HepG2 (cell line): ENCODE results near the gene LATS2. TPM values are rescaled to one million over a fixed set of nuclear protein-coding genes. Genes with fewer than 3 reads are reported as not detected.

ENCODE experiments used
- ATAC-seq: fragments of 200-7000 bp; cut with Tn5 transposase; 3 replicates; pipeline ENCODE4 v1.9.1; 2020; ENCODE audit warnings: mild to moderate bottlenecking, moderate library complexity
- BruUV-seq: library from RNA; stranded (reverse); fragments of 400-500 nt; replicated peaks from 2 replicates; lab custom pipeline; 2021; lab: Mats Ljungman, UMichigan
- CTCF ChIA-PET: fragments of 300-600 bp; formaldehyde crosslinking; extraction: SDS; loops from one replicate; lab custom pipeline; 2021; ENCODE audit warnings: low total read pairs, inconsistent platforms, low intra/inter-chr PET ratio; lab: Yijun Ruan, JAX
- POLR2A ChIA-PET: fragments of 350-600 bp; sonication (Branson Sonifier 250); formaldehyde crosslinking; loops from one replicate; lab custom pipeline; 2020; ENCODE audit warnings: antibody characterized with exemption, inconsistent platforms; lab: Yijun Ruan, JAX
- DNase-seq: peaks from one replicate; pipeline ENCODE4 v3.0.0-alpha.2; 2015; ENCODE audit warnings: low spot score
- FAIRE-seq: peaks from 3 replicates; lab custom pipeline; 2011; peaks lifted over from hg19 to GRCh38; lab: Jason Lieb, UNC
- H2AFZ ChIP-seq: one replicate; pipeline ENCODE4 v1.6.1; 2011; ENCODE audit warnings: low read length, inconsistent platforms
- H3K27ac ChIP-seq: fragments of 300-600 bp; 3 replicates; pipeline ENCODE4 v1.8.0; 2011; ENCODE audit warnings: mixed run types, mild to moderate bottlenecking, mixed read lengths, low read length, inconsistent platforms; ENCODE audit not compliant: insufficient read depth; ENCODE audit errors: extremely low read length
- H3K27me3 ChIP-seq, 2 experiments: fragments of 200-600 bp in 1 of 2; 2 replicates in 1 of 2; 3 replicates in 1 of 2; pipeline versions ENCODE4 v1.6.0 to v1.8.0; 2011; ENCODE audit warnings: low read length in 2 of 2, mild to moderate bottlenecking in 2 of 2, moderate library complexity in 2 of 2, inconsistent platforms in 1 of 2; ENCODE audit not compliant: insufficient read depth in 2 of 2, control insufficient read depth in 1 of 2
- H3K36me3 ChIP-seq, 2 experiments: fragments of 200-600 bp in 1 of 2; replicated peaks in 1 of 2; 2 replicates in 1 of 2; 3 replicates in 1 of 2; pipeline versions ENCODE4 v1.5.1 to v1.8.0; 2011; ENCODE audit warnings: low read length in 2 of 2, inconsistent platforms in 1 of 2; ENCODE audit not compliant: insufficient read depth in 2 of 2, control insufficient read depth in 1 of 2
- H3K4me1 ChIP-seq: 2 replicates; pipeline ENCODE4 v1.5.1; 2012; ENCODE audit warnings: low read length, inconsistent platforms; ENCODE audit not compliant: insufficient read depth
- H3K4me2 ChIP-seq: 2 replicates; pipeline ENCODE4 v1.6.0; 2011; ENCODE audit warnings: low read depth, low read length, inconsistent platforms
- H3K4me3 ChIP-seq, 3 experiments: fragments of 200-600 bp in 1 of 3; sonication (generic), shearing (Covaris generic) in 1 of 3; replicated peaks in 1 of 3; 2 replicates each; pipeline ENCODE4 v1.5.1; 2011 to 2016; ENCODE audit warnings: low read length in 3 of 3, inconsistent platforms in 2 of 3, low read depth in 2 of 3, mild to moderate bottlenecking in 2 of 3, control low read depth in 1 of 3, mixed read lengths in 1 of 3; ENCODE audit not compliant: insufficient read depth in 1 of 3
- H3K79me2 ChIP-seq: one replicate; pipeline ENCODE4 v1.6.1; 2011; ENCODE audit warnings: low read length, inconsistent platforms; ENCODE audit not compliant: insufficient read depth
- H3K9ac ChIP-seq: 2 replicates; pipeline ENCODE4 v1.6.0; 2011; ENCODE audit warnings: mild to moderate bottlenecking, low read depth, low read length, inconsistent platforms; ENCODE audit not compliant: insufficient read depth
- H3K9me3 ChIP-seq: 2 replicates; pipeline ENCODE4 v1.5.1; 2012; ENCODE audit warnings: mild to moderate bottlenecking, low read length
- H4K20me1 ChIP-seq: 2 replicates; pipeline ENCODE4 v1.6.0; 2011; ENCODE audit warnings: inconsistent platforms, mild to moderate bottlenecking, low read length, moderate library complexity; ENCODE audit not compliant: insufficient read depth
- ARHGAP35 ChIP-seq: sonication (generic); formaldehyde crosslinking; IDR thresholded peaks from 2 replicates; pipeline ENCODE4 v1.9.0; 2022; ENCODE audit warnings: mild to moderate bottlenecking, inconsistent platforms, moderate library complexity, missing genetic modification reagents, borderline replicate concordance
- BRD4 ChIP-seq: sonication (generic); formaldehyde crosslinking; IDR thresholded peaks from 2 replicates; pipeline ENCODE4 v1.4.0; 2020; ENCODE audit warnings: missing genetic modification reagents
- ELF1 ChIP-seq: sonication (generic); formaldehyde crosslinking; IDR thresholded peaks from 2 replicates; pipeline ENCODE4 v1.4.0; 2020; ENCODE audit warnings: missing genetic modification reagents
- FOXO4 ChIP-seq: sonication (generic); formaldehyde crosslinking; conservative IDR thresholded peaks from 2 replicates; pipeline ENCODE4 v1.8.1; 2023; ENCODE audit warnings: missing genetic modification reagents
- NBN ChIP-seq: fragments of 450-650 bp; conservative IDR thresholded peaks from 2 replicates; pipeline ENCODE4 v1.6.1; 2017
- NR2F6 ChIP-seq, 2 experiments: IDR thresholded peaks; 2 replicates each; pipeline ENCODE4 v1.6.1; 2016; ENCODE audit warnings: antibody characterized with exemption in 1 of 2, mild to moderate bottlenecking in 1 of 2
- SIN3B ChIP-seq: fragments of 150-350 bp; IDR thresholded peaks from 2 replicates; pipeline ENCODE4 v1.6.1; 2014; ENCODE audit warnings: low read length
- TBX3 ChIP-seq: fragments of 450-650 bp; IDR thresholded peaks from 2 replicates; pipeline ENCODE4 v1.6.1; 2017; ENCODE audit warnings: antibody characterized with exemption, mild to moderate bottlenecking, inconsistent platforms, borderline replicate concordance
- ZBTB21 ChIP-seq: sonication (generic); formaldehyde crosslinking; IDR thresholded peaks from 2 replicates; pipeline ENCODE4 v1.4.0; 2020; ENCODE audit warnings: missing genetic modification reagents
- ZBTB49 ChIP-seq: sonication (generic); formaldehyde crosslinking; IDR thresholded peaks from 2 replicates; pipeline ENCODE4 v1.4.0; 2020; ENCODE audit warnings: missing genetic modification reagents, borderline replicate concordance
- ZMYM3 ChIP-seq: sonication (generic); formaldehyde crosslinking; IDR thresholded peaks from 2 replicates; pipeline ENCODE4 v1.5.1; 2020; ENCODE audit warnings: mild to moderate bottlenecking, missing genetic modification reagents
- ZNF232 ChIP-seq: sonication (generic); formaldehyde crosslinking; IDR thresholded peaks from 2 replicates; pipeline ENCODE4 v1.4.0; 2020; ENCODE audit warnings: missing genetic modification reagents, borderline replicate concordance
- ZNF558 ChIP-seq: sonication (generic); formaldehyde crosslinking; IDR thresholded peaks from 2 replicates; pipeline ENCODE4 v1.9.0; 2022; ENCODE audit warnings: mild to moderate bottlenecking, missing genetic modification reagents, borderline replicate concordance
- ZNF607 ChIP-seq: sonication (generic); formaldehyde crosslinking; IDR thresholded peaks from 2 replicates; pipeline ENCODE4 v1.5.1; 2020; ENCODE audit warnings: missing genetic modification reagents, mild to moderate bottlenecking, borderline replicate concordance
- WGBS: methylation state at CpG from one replicate; pipeline ENCODE4 v1.1.6; 2017; ENCODE audit warnings: low lambda C conversion rate; 5-methylcytosine and 5-hydroxymethylcytosine counted together
- in situ Hi-C: cut with HindIII; loops from 2 replicates; pipeline ENCODE4 v1.10.0; 2017; ENCODE audit warnings: low pct_unique_long_range_greater_than_20kb; ENCODE audit not compliant: extremely low pct_ligation_motif_present
- intact Hi-C: fragments of 100-400 bp; cut with micrococcal nuclease; formaldehyde crosslinking; loops from one replicate; pipeline ENCODE4 v1.10.0; 2022; ENCODE audit not compliant: unreplicated experiment
- polyA plus RNA-seq, 8 experiments: library from polyadenylated mRNA; depleted of rRNA in 3 of 8; stranded (reverse) in 7 of 8; unstranded in 1 of 8; fragments of >200 nt; fragmentation: Illumina TruSeq in 4 of 8; extraction: Trizol in 4 of 8; gene quantifications; 2 replicates each; pipeline versions ENCODE4 v1.2.1 to v1.2.3, GENCODE V29; 2011 to 2016; ENCODE audit warnings: low read depth in 4 of 8, missing spikeins in 1 of 8, mixed read lengths in 1 of 8; ENCODE audit not compliant: insufficient read depth in 1 of 8
- total RNA-seq, 5 experiments: library from RNA; depleted of rRNA; stranded (reverse); fragments of >200 nt; fragmentation: Illumina TruSeq; extraction: Trizol; gene quantifications; 2 replicates each; pipeline ENCODE4 v1.2.3, GENCODE V29; 2016; ENCODE audit warnings: low read depth in 1 of 5

LATS2 gene
- total and polyA plus RNA-seq, 2 of the 13 experiments (the other 11 are each of a cell fraction or from before 2014, with no cell fraction given): 7.3 to 8.5 TPM

GRCh38 chr13:21031594-21032275 lies 29.7 kb downstream of the LATS2 start (continued):
- TF ChIP-seq ZBTB49 (no peak), TBX3 (no peak)

- POLR2A ChIA-PET: no interaction called here
- H3K9ac ChIP-seq: no peak overlapping the region
- no peaks in the 10 kb centered on the region for H3K9me3 ChIP-seq
- 87% methylated on average over 6 of the region's 6 CpGs for WGBS
- no peak for DNase-seq
- no peak for FAIRE-seq
- ATAC-seq: no peak
- in situ Hi-C loops (no loop called here), intact Hi-C loops (no loop called here)
- H3K4me2 ChIP-seq: no peak overlapping the region
- H3K4me3 ChIP-seq: no peak overlapping the region
- no peak overlapping the region for H3K27ac ChIP-seq
- peaks cover 35% of the 10 kb centered on the region for H3K4me1 ChIP-seq
- CTCF ChIA-PET: no interaction called here
- peaks cover 45% of the 10 kb centered on the region for H3K79me2 ChIP-seq
- H3K36me3 ChIP-seq: peaks cover 2 to 11% of the 10 kb centered on the region in 2 experiments; a peak in 3 of 5 replicates
- H2AFZ ChIP-seq: no peak overlapping the region
- H3K27me3 ChIP-seq: no peaks in the 10 kb centered on the region
- peaks cover 26% of the 10 kb centered on the region; the same call in 1 of the 2 replicates for H4K20me1 ChIP-seq
- no TSS peak for BruUV-seq
- no peak for TF ChIP-seq ZNF558
- no peak for TF ChIP-seq NR2F6 (IDR thresholded peaks at IDR 0.05)
- TF ChIP-seq NR2F6 (CRISPR knock-in tag; IDR thresholded peaks at IDR 0.05): no peak
- no peak for TF ChIP-seq ZMYM3
- TF ChIP-seq NBN: no peak
- no peak for TF ChIP-seq ZNF232 (CRISPR knock-in tag)
- no peak for TF ChIP-seq ZBTB21 (CRISPR knock-in tag)
- TF ChIP-seq BRD4 (CRISPR knock-in tag): no peak
- TF ChIP-seq ELF1 (CRISPR knock-in tag): no peak
- TF ChIP-seq SIN3B: no peak
- TF ChIP-seq ZNF607 (CRISPR knock-in tag): no peak
- no peak for TF ChIP-seq FOXO4 (CRISPR knock-in tag)
- TF ChIP-seq ARHGAP35 (CRISPR knock-in tag): no peak
Measured at GRCh38 chr13:21025539-21025938, 35.8 kb downstream of the LATS2 start.
